OCI-LY1 (cell line): ENCODE data around the gene IER3.

ENCODE experiments used
- H2AFZ ChIP-seq: fragments of 200-600 bp; sonication (generic), shearing (Covaris generic); 2 replicates; pipeline ENCODE4 v1.6.0; 2014; ENCODE audit warnings: antibody characterized with exemption, mild to moderate bottlenecking, low read length
- H3F3A ChIP-seq: fragments of 200-600 bp; sonication (generic), shearing (Covaris generic); 2 replicates; pipeline ENCODE4 v1.6.0; 2014; ENCODE audit warnings: mild to moderate bottlenecking, antibody characterized with exemption, low read length, moderate library complexity; ENCODE audit not compliant: insufficient read depth
- H3K27ac ChIP-seq: fragments of 200-600 bp; sonication (generic); 2 replicates; pipeline ENCODE4 v1.5.1; 2014; ENCODE audit warnings: low read length, mixed run types, mild to moderate bottlenecking, low read depth; ENCODE audit not compliant: poor library complexity, severe bottlenecking
- H3K27me3 ChIP-seq: fragments of 200-600 bp; sonication (generic); 2 replicates; pipeline ENCODE4 v1.6.0; 2014; ENCODE audit warnings: antibody characterized with exemption, mild to moderate bottlenecking, low read length, moderate library complexity; ENCODE audit not compliant: insufficient read depth
- H3K36me3 ChIP-seq: fragments of 200-600 bp; sonication (generic); 2 replicates; pipeline ENCODE4 v1.6.1; 2014; ENCODE audit warnings: mild to moderate bottlenecking, antibody characterized with exemption, low read length, moderate library complexity, mixed read lengths; ENCODE audit not compliant: insufficient read depth
- H3K4me1 ChIP-seq: fragments of 200-600 bp; sonication (generic); 2 replicates; pipeline ENCODE4 v1.5.1; 2014; ENCODE audit warnings: mild to moderate bottlenecking, low read length, moderate library complexity; ENCODE audit not compliant: insufficient read depth, severe bottlenecking
- H3K4me2 ChIP-seq: fragments of 200-600 bp; sonication (generic), shearing (Covaris generic); 2 replicates; pipeline ENCODE4 v1.6.1; 2014; ENCODE audit warnings: low read length
- H3K4me3 ChIP-seq: fragments of 200-600 bp; sonication (generic); 2 replicates; pipeline ENCODE4 v1.5.1; 2014; ENCODE audit warnings: low read length, low read depth, mild to moderate bottlenecking, mixed read lengths; ENCODE audit not compliant: poor library complexity, severe bottlenecking
- H3K79me2 ChIP-seq: fragments of 200-600 bp; shearing (Covaris generic); 2 replicates; pipeline ENCODE4 v1.6.1; 2016; ENCODE audit warnings: mixed run types, low read length, mixed read lengths; ENCODE audit not compliant: insufficient read depth
- H3K9ac ChIP-seq: fragments of 200-600 bp; sonication (generic), shearing (Covaris generic); 2 replicates; pipeline ENCODE4 v1.6.1; 2014; ENCODE audit warnings: mild to moderate bottlenecking, low read length, mixed read lengths
- H3K9me2 ChIP-seq: fragments of 200-600 bp; sonication (generic), shearing (Covaris generic); 2 replicates; pipeline ENCODE4 v1.6.1; 2014; ENCODE audit warnings: low read depth, mild to moderate bottlenecking, low read length, mixed read lengths
- H3K9me3 ChIP-seq: fragments of 200-600 bp; shearing (Covaris generic); 2 replicates; pipeline ENCODE4 v1.6.1; 2014; ENCODE audit warnings: low read length, mixed read lengths
- H4K20me1 ChIP-seq: fragments of 200-600 bp; sonication (generic), shearing (Covaris generic); 2 replicates; pipeline ENCODE4 v1.6.0; 2016; ENCODE audit warnings: mild to moderate bottlenecking, low read length; ENCODE audit not compliant: insufficient read depth
- CTCF ChIP-seq: fragments of 200-600 bp; sonication (generic), shearing (Covaris generic); IDR thresholded peaks from 2 replicates; pipeline ENCODE4 v1.5.1; 2017; ENCODE audit warnings: mild to moderate bottlenecking, antibody characterized with exemption, low read length, moderate library complexity, mixed read lengths
- EZH2 ChIP-seq: fragments of 200-600 bp; sonication (generic), shearing (Covaris generic); IDR thresholded peaks from 2 replicates; pipeline ENCODE4 v1.8.0; 2017; ENCODE audit warnings: borderline replicate concordance, mixed run types, mild to moderate bottlenecking, antibody characterized with exemption, low read length, moderate library complexity, mixed read lengths

Gene IER3

DNA sequence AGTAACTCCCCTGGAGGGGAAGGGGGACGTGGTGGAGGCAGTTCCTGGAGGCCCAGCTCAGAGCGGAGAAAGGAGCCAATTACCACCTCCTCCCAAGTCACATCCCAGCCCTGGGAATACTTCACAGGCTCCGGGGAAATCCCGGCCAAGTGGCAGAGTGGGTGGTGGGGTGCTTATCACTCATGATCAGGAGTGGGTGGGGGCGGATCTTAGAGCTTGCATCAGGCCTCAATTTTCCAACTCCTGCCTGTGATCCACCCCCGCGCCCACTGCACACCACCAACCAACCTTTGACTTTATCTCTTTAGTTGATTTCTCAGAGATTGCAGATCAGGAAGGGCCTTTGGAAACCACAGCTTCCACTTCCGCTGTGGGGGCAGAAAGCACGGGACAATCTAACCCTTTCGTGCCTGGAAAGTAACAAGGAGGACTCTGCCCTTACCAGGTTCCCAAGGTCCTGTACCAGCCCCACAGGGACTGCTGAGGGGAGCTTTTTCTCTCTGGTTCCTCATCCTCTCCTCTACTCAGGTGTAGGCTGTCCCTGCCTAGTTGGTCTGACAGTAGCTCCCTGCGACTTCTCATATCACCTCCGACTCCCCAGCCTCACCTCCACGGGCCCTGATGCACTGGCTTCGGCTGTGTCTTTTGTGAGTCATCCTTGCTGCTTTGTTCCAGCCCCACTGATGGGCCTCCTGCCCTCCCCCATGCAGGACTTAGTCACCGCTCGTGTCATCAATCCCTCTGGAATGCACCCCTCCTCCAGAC is 24.9 kb upstream of the IER3 start:
- H2AFZ ChIP-seq, result no peak overlapping the region
- no peaks in the 10 kb centered on the region for H4K20me1 ChIP-seq
- no peaks in the 10 kb centered on the region for H3K4me1 ChIP-seq
- no peak overlapping the region for H3K27ac ChIP-seq
- no peak overlapping the region for H3K9ac ChIP-seq
- TF ChIP-seq CTCF (no peak), EZH2 (no peak)
- no peak overlapping the region for H3K4me2 ChIP-seq
- H3K4me3 ChIP-seq, result no peak overlapping the region
- H3F3A ChIP-seq, result no peaks in the 10 kb centered on the region
- H3K36me3 ChIP-seq, result no peaks in the 10 kb centered on the region
- no peaks in the 10 kb centered on the region for H3K9me2 ChIP-seq
- no peaks in the 10 kb centered on the region; the same call in 1 of the 2 replicates for H3K27me3 ChIP-seq
- H3K9me3 ChIP-seq, result no peaks in the 10 kb centered on the region
- no peaks in the 10 kb centered on the region for H3K79me2 ChIP-seq

- no peak overlapping the region for H3K4me2 ChIP-seq
- no peaks in the 10 kb centered on the region for H3K9me3 ChIP-seq
- no peaks in the 10 kb centered on the region for H3K4me1 ChIP-seq
- H3K9me2 ChIP-seq, result no peaks in the 10 kb centered on the region
- no peaks in the 10 kb centered on the region for H3K36me3 ChIP-seq
- no peak overlapping the region for H3K4me3 ChIP-seq
- H2AFZ ChIP-seq, result no peak overlapping the region
- H3F3A ChIP-seq, result no peaks in the 10 kb centered on the region
- no peak for TF ChIP-seq EZH2
- TF ChIP-seq CTCF, result no peak
- H3K27ac ChIP-seq, result no peak overlapping the region
- H3K79me2 ChIP-seq, result no peaks in the 10 kb centered on the region
- H4K20me1 ChIP-seq, result no peaks in the 10 kb centered on the region
- H3K27me3 ChIP-seq, result no peaks in the 10 kb centered on the region; the same call in 1 of the 2 replicates
- no peak overlapping the region for H3K9ac ChIP-seq
Observed at GRCh38 chr6:30768634-30769087, 24.3 kb upstream of the IER3 start.

DNA sequence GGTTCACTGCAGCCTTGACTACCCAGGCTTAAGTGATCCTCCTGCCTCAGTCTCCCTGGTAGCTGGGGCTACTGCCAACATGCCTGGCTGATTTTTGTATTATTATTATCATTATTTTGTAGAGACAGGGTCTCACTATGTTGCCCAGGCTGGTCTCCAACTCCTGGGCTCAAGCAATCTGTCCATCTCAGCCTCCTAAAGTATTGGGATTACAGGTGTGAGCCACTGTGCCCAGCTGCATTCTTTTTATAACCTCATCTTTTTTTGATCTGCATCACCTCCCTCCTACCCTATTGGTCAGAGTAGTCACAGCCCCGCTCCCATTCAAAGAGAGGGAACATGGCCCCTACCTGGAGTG is 23.6 kb upstream of the IER3 start:
- no peak overlapping the region for H2AFZ ChIP-seq
- no peak overlapping the region for H3K4me3 ChIP-seq
- no peaks in the 10 kb centered on the region for H3K36me3 ChIP-seq
- no peaks in the 10 kb centered on the region for H3K79me2 ChIP-seq
- TF ChIP-seq EZH2, result no peak
- no peak for TF ChIP-seq CTCF
- no peak overlapping the region for H3K9ac ChIP-seq
- H3K27me3 ChIP-seq, result no peaks in the 10 kb centered on the region; the same call in 1 of the 2 replicates
- no peaks in the 10 kb centered on the region for H4K20me1 ChIP-seq
- no peaks in the 10 kb centered on the region for H3K4me1 ChIP-seq
- H3F3A ChIP-seq, result no peaks in the 10 kb centered on the region
- H3K27ac ChIP-seq, result no peak overlapping the region
- no peaks in the 10 kb centered on the region for H3K9me3 ChIP-seq
- H3K9me2 ChIP-seq, result no peaks in the 10 kb centered on the region
- H3K4me2 ChIP-seq, result no peak overlapping the region
